ENCODE measurements around the gene ADAM10. TPM values are rescaled to one million over a fixed set of nuclear protein-coding genes. Genes with fewer than 3 reads are reported as not detected.

Gene ADAM10
- total RNA-seq, 1 experiment from 2014 or later: 140 TPM

DNA sequence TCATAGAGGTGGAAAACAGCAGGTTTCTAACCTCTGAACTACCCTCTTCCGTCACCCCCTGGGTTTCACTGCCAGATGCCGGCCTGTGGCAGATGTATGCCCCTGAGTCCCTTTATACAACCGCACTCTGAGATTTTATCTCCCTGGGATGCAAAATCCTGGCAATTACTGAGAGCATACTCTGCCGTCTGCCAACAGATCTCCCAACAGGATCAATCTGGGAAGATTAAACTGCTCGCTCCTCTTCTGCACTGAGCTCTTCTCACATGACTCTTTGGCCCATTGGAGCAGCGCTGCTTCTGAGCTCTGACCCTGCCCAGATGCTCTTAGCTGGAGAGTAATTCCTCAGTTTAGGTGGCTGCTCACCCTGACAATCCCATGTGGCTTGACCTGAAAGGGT lies 184.5 kb downstream of the ADAM10 start:
- H3K27me3 ChIP-seq: no peaks in the 10 kb centered on the region
- no peak overlapping the region for H3K4me3 ChIP-seq
- no peaks in the 10 kb centered on the region for H3K36me3 ChIP-seq
- DNase-seq: no peak
- no peaks in the 10 kb centered on the region for H3K9me3 ChIP-seq

DNA sequence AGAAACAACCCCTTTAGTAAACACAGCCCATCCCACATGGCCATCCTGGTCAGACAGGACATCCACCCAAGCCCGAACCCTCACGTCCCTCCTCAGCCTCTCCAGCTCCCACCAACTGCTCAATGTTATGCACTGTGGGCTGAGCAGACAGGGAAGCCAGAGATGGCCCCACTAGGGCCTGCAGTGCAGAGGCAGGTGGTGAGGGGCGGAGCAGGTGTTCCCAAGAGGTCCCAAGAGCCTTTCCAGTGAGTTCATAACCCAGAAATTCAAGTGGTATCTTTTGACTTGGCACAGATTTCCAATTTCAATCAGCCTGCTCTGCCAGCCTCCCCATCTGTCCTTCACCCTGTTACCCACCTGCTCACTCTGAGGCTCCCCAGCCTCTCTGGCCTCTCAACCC lies 187.4 kb downstream of the ADAM10 start:
- Histone ChIP-seq H3K9me3 (peaks cover 2% of the 10 kb centered on the region; the same call in 1 of the 2 replicates), H3K27me3 (no peaks in the 10 kb centered on the region), H3K36me3 (no peaks in the 10 kb centered on the region), H3K4me3 (no peak overlapping the region)
- no peak for DNase-seq

DNA sequence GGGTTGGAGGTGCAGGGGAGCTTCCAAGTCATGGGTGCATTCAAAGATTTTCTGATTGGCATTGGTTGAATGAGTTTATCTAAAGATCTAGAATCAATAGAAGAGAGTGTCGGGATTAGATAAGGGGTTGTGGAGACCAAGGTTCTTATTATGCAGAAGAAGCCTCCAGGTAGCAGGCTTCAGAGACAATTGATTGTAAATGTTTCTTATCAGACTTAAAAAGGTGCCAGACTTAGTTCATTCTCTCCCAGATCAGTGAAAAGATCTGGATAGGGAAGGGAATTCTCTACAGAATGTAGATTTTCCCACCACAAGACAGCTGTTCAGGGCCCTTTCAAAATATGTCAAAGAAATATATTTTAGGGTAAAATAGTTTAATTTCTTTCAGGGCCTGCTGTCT lies 188.2 kb downstream of the ADAM10 start:
- DNase-seq: no peak
- H3K9me3 ChIP-seq: peaks cover 2% of the 10 kb centered on the region; the same call in 1 of the 2 replicates
- no peak overlapping the region for H3K4me3 ChIP-seq
- no peaks in the 10 kb centered on the region for H3K36me3 ChIP-seq
- H3K27me3 ChIP-seq: no peaks in the 10 kb centered on the region

DNA sequence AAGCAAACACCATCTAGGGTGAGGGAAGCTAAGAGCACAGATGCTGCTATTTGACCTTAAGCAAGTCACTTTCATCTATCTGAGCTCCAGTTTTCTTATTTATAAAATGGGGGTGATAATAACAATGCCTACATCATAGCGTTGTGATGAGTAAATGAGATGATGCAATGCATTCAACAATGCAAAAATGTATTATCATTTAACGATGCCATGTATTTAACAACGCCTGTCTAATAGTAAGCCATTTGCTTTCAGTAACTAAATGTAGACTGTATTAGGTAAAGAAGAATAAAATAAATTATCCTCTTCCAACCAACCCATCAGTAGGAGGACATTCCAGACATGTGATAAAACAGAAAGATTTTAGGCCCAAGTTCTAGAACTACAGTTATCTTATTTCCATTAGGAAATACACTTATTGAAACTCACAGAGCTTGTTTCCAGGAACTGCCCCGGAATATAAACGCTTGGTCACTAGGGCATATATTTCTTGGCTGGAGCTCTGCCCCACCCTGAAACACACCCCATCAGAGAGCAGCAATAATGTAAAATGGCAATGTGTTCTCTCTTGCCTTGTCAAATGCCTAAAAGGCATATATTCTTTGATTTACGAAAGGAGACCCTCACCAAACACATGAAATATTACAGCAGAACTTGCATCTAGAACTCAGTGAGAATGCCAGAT lies 189.5 kb downstream of the ADAM10 start:
- H3K4me3 ChIP-seq: no peak overlapping the region
- no peak for DNase-seq

DNA sequence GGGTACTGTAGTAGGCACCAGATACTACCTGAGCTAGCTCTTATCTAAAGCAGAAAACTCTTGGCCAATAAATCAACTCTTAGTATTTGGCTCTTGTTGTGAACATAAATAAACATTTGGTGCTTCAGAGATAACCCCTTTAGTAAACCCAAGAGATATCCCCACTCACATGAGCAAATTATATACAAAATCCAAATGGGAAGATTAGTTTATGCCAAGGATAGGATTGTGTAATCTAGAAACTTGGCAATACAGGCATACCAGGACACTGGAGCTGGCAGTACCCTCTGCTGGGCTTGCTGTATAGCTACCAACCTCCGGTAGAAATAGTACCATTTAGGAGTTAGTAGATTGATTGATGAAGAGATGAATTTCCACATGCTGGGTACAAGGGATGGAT lies 190.7 kb downstream of the ADAM10 start:
- no peak for DNase-seq
- no peak overlapping the region for H3K4me3 ChIP-seq

More for the DNA sequence above, 189.5 kb downstream of the ADAM10 start:
- Histone ChIP-seq H3K9me3 (peaks cover 2% of the 10 kb centered on the region; the same call in 1 of the 2 replicates), H3K36me3 (no peaks in the 10 kb centered on the region), H3K27me3 (no peaks in the 10 kb centered on the region)

DNA sequence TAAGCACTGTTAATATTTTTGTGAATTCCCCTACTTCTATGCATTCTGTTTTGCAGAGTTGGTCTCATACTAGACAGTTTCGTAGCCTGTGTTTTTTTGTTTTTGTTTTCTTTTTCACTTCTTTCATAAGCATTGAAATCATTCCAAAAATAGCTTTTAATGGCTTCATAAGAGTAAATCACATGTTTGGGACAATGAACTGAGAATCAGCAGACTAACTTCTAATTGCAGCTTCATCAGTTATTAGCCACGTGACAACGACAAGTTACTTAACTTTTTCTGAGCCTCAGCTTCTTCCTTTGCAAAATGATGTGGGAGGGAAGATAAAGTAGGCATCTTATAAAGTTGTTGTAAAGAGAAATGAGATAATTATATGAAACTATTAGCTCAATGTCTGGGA lies 193.0 kb downstream of the ADAM10 start:
- Histone ChIP-seq H3K36me3 (no peaks in the 10 kb centered on the region), H3K4me3 (no peak overlapping the region), H3K27me3 (no peaks in the 10 kb centered on the region), H3K9me3 (peaks cover 2% of the 10 kb centered on the region; the same call in 1 of the 2 replicates)
- DNase-seq: no peak

More for the DNA sequence above, 190.7 kb downstream of the ADAM10 start:
- Histone ChIP-seq H3K9me3 (peaks cover 2% of the 10 kb centered on the region; the same call in 1 of the 2 replicates), H3K27me3 (no peaks in the 10 kb centered on the region), H3K36me3 (no peaks in the 10 kb centered on the region)

DNA sequence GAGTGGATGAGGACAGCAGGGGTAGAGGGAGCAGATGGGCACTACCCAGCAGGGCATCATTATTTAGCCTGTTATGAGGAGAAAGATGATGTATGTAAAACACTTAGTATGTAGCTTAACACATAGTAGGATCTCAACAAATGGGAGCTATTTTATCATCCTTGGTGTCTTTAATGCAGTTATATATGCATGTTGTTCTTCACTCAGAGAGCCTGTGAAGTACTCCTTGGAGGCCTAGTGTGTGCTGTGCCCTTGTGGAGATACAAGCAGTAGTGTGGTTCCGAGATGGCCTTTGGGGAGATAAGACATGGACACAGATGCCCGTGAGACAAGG lies 193.5 kb downstream of the ADAM10 start:
- no peak for DNase-seq
- H3K27me3 ChIP-seq: no peaks in the 10 kb centered on the region
- peaks cover 2% of the 10 kb centered on the region; the same call in 1 of the 2 replicates for H3K9me3 ChIP-seq
- H3K36me3 ChIP-seq: no peaks in the 10 kb centered on the region
- H3K4me3 ChIP-seq: no peak overlapping the region

DNA sequence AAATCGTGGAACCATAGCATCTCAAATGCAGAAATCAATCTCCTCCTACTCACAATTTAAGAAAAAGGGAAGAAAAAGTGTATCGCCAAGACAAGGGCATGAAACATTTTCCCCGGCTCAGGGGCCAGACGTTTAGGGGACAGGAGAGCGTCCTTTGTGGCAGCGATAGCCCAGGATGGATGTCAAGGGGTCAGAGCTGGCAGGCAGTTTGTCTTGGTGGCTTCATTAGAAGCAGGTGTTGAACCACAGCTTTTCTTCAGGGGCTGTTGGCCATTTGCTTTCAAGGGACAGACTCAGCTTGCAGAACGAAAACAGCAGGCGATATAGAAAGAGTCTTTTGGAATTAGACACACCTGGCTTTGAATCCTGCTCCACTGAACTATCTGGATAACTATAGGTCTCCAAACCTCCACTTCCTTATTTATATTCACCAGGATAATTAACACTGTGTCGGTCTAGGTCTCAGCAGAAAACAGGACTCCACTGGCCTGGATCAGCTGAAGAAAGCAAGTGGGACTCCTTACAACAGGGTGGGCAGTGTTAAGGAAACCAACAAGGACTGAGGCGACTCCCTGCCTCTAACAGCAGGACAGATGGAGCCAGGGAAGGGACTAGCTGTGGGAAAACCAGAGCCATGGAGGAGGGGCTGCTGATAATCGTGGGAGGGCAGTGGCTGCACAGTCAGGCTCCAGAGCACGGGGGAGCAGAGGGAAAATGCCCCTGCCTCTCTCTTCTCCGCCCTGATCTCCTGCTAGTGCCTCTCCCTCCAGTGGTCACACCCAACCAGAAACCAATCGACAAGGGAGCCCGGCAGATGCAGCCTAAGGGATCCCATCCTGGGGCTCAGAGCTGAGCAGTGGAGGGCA lies 194.1 kb downstream of the ADAM10 start:
- Histone ChIP-seq H3K27me3 (no peaks in the 10 kb centered on the region), H3K4me3 (no peak overlapping the region), H3K36me3 (no peaks in the 10 kb centered on the region), H3K9me3 (peaks cover 2% of the 10 kb centered on the region; the same call in 1 of the 2 replicates)
- DNase-seq: no peak

DNA sequence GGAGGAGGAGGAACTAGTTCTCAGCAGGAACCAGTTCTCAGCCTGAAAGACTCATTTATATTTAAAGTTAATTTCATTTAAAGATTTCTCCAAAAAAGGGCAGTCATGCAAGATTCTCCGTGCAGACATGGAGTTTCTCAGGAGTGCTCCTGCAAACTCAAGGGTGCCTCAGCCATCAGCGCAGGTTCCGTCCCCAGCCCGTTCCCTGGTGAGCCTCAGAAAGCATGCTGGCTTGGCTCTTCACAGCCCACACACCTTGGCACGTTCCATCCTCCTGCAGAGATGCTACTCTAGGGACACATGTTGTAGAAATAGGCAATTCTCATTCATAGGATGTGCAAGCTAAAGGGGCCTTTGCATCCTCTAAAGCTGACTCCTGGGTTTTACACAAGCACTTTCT lies 194.7 kb downstream of the ADAM10 start:
- Histone ChIP-seq H3K9me3 (peaks cover 2% of the 10 kb centered on the region; the same call in 1 of the 2 replicates), H3K36me3 (no peaks in the 10 kb centered on the region), H3K27me3 (no peaks in the 10 kb centered on the region), H3K4me3 (no peak overlapping the region)
- DNase-seq: no peak

DNA sequence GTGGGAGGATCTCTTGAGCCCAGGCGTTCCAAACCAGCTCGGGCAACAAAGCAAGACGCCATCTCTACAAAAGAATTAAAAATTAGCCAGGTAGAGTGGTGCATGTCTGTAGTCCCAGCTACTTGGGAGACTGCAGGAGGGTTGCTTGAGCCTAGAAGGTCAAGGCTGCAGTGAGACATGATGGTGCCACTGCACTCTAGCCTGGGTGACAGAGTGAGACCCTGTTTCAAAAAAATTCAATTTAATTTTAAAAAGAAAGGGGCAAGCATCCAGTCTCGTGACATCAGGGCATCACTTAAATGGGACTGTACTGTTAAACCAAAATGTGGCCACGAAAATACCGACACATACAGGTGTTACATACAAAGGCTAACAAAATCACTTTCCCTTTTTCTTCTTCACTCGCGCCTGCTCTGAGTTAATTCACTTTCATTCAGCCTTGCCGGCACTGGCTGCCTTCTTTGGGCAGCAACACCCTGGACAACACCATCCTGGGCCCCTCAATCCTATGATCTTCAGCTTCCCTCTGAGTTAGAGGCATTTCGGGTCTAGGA lies 196.1 kb downstream of the ADAM10 start:
- no peak overlapping the region for H3K4me3 ChIP-seq
- no peak for DNase-seq

DNA sequence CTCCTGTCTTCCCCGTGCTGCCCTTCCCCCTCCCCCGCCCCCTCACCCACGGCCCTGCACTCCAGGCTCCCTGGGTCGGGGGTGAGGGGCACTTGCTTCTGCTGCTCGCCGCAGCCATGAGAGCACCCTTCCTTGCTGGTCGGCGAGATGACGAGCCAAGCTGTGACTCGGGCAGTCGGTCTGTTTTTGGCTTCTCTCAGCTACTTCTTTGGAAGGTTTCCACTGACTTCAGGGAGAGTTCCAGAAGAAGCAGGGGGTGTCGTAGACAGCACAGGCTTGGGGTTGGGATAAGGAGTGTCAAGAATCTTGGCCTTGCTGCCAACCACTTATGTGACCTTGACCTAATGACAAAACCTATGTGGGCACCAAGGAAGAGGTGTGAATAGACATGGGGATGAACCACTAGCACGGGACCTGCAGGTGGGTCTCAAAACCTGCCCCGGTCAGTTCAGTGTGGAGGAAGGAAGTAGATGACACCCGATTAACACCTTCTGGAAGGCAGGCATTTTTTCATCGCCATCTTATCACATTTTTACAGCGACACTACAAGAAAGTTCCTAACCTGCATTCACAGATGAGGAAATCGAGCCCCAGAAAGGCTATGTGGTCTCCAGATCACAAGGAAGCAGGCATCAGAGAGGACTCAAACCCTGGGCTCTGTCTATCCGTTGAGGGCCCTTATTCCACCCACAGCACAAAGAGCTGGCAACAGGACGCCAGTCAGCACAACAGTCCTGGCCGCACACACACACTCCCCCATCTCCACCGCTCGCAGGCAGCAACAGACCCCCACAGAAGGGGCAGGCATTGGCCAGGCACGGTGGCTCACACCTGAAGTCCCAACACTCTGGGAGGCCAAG lies 196.8 kb downstream of the ADAM10 start:
- H3K4me3 ChIP-seq: no peak overlapping the region
- peak; percentile 77 for DNase-seq
- no peaks in the 10 kb centered on the region for H3K9me3 ChIP-seq
- no peaks in the 10 kb centered on the region for H3K36me3 ChIP-seq
- H3K27me3 ChIP-seq: no peaks in the 10 kb centered on the region

More for the DNA sequence above, 196.1 kb downstream of the ADAM10 start:
- Histone ChIP-seq H3K9me3 (no peaks in the 10 kb centered on the region; the same call in 1 of the 2 replicates), H3K36me3 (no peaks in the 10 kb centered on the region), H3K27me3 (no peaks in the 10 kb centered on the region)

DNA sequence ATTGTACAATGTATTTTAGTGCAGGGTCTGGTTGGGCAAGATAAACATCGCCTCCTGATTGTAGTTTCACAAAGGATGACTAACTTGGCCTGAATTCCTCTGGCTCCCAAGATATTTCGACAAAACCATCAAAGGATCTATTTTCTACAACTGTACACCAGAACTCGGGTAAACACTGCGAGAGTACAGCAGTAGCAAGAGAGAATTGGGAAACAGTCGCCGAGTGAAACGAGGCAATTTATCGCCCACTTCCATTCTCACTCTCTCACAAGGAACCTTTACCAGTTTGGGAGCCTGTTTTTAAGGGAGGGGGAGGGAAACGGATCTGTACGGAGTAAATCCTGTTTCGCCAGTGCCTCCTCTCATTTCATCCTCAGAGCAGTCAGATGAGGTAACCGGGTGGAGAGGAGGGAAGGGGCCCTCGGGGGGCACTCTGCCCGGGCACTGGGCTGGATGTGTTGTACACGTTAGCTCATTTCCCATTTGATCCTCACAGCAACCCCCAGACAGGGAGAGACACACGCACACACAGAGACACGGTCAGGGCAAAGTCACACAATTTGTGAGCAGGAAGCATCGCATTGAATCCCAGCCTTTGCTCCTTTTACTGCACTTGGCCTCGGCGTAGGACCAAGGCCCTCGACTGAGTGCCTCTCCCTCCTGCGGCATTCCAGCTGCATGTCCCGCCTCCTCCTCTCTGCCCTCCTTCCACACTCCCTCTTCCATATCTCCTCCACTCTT lies 197.6 kb downstream of the ADAM10 start:
- H3K4me3 ChIP-seq: peak overlapping the region; percentile 7; the same call in 1 of the 2 replicates

DNA sequence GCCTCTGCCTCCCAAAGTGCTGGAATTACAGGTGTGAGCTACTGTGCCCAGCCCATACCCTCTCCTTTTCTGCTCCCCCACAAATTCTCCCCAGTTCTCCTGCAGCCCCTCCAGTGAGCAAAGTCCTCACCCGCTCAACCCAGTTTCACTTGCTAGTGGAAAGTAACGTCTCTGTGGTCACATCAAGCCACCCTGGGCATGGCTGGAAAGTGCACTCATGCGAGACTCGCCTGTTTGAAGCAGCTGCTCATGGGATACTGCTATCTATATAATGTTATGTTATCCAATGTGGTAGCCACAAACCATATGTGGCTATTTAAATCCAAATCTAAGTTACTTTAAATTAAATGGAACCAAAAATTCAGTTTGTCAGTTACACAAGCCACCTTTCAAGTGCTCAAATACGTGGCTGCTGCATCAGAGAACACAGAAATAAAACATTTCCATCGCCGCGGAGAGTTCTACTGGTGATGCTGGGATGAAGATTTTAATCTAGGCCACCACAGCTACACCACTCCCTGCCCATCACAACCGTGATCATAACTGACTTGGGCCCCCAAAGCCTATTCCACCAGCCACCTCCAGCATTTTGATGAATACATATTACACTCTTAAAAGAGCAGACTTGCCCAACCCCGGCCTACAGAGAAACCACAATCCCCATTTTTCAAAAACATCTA lies 198.3 kb downstream of the ADAM10 start:
- H3K9me3 ChIP-seq: no peaks in the 10 kb centered on the region
- H3K27me3 ChIP-seq: no peaks in the 10 kb centered on the region
- H3K4me3 ChIP-seq: no peak overlapping the region
- DNase-seq: no peak
- no peaks in the 10 kb centered on the region for H3K36me3 ChIP-seq

More for the DNA sequence above, 197.6 kb downstream of the ADAM10 start:
- Histone ChIP-seq H3K36me3 (no peaks in the 10 kb centered on the region), H3K27me3 (no peaks in the 10 kb centered on the region), H3K9me3 (no peaks in the 10 kb centered on the region)
- peak; percentile 62 for DNase-seq

DNA sequence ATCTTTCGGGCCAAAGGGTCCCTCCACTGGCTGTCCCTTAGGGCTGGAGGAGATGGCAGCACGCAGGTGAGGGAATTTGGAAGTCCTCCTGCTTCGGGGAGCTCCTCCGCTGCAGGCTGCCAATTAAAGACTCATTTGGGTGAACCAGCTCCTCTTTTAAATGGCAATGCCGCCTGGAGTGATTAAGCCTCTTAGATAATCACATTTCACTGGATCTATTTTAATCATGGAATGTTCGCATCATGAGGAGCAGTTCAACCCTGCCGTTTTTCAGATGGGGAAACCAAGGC lies 199.8 kb downstream of the ADAM10 start:
- no peaks in the 10 kb centered on the region for H3K36me3 ChIP-seq
- H3K27me3 ChIP-seq: no peaks in the 10 kb centered on the region
- H3K9me3 ChIP-seq: no peaks in the 10 kb centered on the region
- no peak overlapping the region for H3K4me3 ChIP-seq
- no peak for DNase-seq

DNA sequence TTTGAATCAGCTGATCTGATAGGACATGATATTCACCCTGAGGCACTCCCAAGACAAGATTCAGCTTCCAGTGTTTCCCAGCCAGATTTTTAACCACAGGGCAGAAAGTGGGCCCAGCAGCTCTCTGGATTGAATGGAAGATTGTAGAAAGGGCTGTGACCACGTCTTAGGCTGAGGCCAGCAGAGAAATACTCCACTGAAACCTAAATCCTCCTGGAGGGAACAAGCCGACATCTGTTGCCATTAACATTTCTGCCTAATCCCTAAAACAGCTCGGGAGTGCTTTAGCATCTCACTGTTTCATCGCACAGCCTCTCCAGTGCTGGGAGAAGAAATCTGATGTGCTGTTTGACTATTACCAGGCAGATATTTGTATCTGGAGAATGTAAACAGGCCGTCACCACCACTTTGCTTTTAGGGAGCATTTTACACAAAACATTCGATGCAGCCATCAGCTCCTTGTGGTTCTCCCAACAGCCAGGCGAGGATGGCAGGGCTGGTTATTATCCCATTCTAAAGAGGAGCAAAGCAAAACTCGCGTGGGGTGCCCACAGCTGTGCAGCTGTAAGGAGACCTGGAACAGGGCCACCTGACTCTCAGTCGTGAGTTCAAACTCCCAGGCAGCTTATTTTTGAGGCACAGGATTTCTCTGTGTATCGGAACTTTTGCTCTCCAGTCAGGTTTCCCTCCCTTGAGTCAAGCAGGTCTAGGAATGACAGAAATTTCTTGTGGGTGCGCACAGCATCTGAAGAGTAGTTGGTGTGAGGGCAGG lies 200.3 kb downstream of the ADAM10 start:
- no peak for DNase-seq
- Histone ChIP-seq H3K9me3 (no peaks in the 10 kb centered on the region), H3K27me3 (no peaks in the 10 kb centered on the region), H3K4me3 (no peak overlapping the region), H3K36me3 (no peaks in the 10 kb centered on the region)
